Cardiac muscle cell (in vitro differentiated cells and primary cell): Measurements from ENCODE around the gene FXYD7. TPM values are rescaled to one million over a fixed set of nuclear protein-coding genes. Genes with fewer than 3 reads are reported as not detected.

Experiments used
- DNase-seq, 2 donors: peaks; one replicate each; pipeline versions ENCODE4 v3.0.0 to v3.0.0-alpha.2; 2010 to 2017; ENCODE audit warnings: low read depth in 1 of 2, low spot score in 1 of 2
- H3K27ac ChIP-seq: fragments of 200-600 bp; sonication (generic); 2 replicates; pipeline ENCODE4 v1.5.1; 2016
- H3K27me3 ChIP-seq: fragments of 200-600 bp; sonication (generic); 2 replicates; pipeline ENCODE4 v1.6.0; 2016; ENCODE audit warnings: control low read depth
- H3K36me3 ChIP-seq: fragments of 200-600 bp; sonication (generic); 2 replicates; pipeline ENCODE4 v1.5.1; 2016; ENCODE audit warnings: control low read depth
- H3K4me1 ChIP-seq: fragments of 200-600 bp; sonication (generic); 2 replicates; pipeline ENCODE4 v1.8.1; 2017; ENCODE audit warnings: low read depth, mild to moderate bottlenecking, mixed run types
- H3K4me3 ChIP-seq: fragments of 200-600 bp; sonication (generic); 2 replicates; pipeline ENCODE4 v1.5.1; 2016; ENCODE audit warnings: mild to moderate bottlenecking
- H3K9me3 ChIP-seq: fragments of 200-600 bp; sonication (generic); 2 replicates; pipeline ENCODE4 v1.5.1; 2017; ENCODE audit warnings: low read depth, mild to moderate bottlenecking, control low read depth
- polyA plus RNA-seq: library from polyadenylated mRNA; unstranded; fragments of >200 nt; fragmentation: Nextera tagmentation; extraction: Ambion mirVana; gene quantifications from 2 replicates; pipeline ENCODE4 v1.2.1, GENCODE V29; 2016
- total RNA-seq: library from RNA; depleted of rRNA; stranded (reverse); fragments of >200 nt; gene quantifications from 2 replicates; pipeline ENCODE4 v1.2.3, GENCODE V29; 2016
- TF ChIP-seq, protein P1 (sequence below): IDR thresholded peaks from 2 replicates; pipeline ENCODE4 v1.5.1; 2012; ENCODE audit warnings: low read depth, mild to moderate bottlenecking, low read length

The FXYD7 gene
- total and polyA plus RNA-seq, 2 experiments from 2014 or later: 2.6 to 3.5 TPM

DNA sequence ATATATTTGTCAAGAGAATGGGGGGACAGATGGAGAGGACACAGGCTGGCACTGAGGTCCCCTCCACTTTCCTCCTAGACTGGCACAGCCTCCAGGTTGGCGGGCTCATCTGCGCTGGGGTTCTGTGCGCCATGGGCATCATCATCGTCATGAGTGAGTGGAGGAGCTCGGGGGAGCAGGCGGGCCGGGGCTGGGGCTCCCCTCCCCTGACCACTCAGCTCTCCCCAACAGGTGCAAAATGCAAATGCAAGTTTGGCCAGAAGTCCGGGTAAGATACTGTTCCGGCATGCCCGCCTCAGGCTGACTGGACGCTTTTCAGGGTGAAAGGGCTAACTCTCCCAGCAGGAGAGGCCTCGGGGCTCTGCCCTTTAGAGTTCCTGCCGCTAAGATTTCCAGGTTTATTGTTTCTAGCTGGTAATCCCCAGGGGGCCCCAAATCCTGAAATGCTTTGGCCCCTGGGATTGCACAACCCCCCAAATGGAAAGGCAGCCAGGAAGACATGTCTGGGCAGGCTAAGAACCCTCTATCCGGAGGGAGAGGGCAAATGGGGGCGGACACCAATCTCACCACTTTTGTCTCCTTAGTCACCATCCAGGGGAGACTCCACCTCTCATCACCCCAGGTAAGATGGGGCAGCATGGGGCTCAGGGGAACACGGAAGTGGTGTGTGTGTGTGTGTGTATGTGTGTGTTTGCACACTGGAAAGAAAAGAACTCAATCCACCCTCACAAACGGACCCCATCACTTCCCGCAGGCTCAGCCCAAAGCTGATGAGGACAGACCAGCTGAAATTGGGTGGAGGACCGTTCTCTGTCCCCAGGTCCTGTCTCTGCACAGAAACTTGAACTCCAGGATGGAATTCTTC is 20.1 kb upstream of the FXYD7 start:
- Histone ChIP-seq H3K36me3 (no peaks in the 10 kb centered on the region), H3K9me3 (no peaks in the 10 kb centered on the region), H3K27ac (no peak overlapping the region), H3K4me1 (no peaks in the 10 kb centered on the region), H3K4me3 (no peak overlapping the region), H3K27me3 (no peaks in the 10 kb centered on the region)
- TF ChIP-seq, protein P1, sequence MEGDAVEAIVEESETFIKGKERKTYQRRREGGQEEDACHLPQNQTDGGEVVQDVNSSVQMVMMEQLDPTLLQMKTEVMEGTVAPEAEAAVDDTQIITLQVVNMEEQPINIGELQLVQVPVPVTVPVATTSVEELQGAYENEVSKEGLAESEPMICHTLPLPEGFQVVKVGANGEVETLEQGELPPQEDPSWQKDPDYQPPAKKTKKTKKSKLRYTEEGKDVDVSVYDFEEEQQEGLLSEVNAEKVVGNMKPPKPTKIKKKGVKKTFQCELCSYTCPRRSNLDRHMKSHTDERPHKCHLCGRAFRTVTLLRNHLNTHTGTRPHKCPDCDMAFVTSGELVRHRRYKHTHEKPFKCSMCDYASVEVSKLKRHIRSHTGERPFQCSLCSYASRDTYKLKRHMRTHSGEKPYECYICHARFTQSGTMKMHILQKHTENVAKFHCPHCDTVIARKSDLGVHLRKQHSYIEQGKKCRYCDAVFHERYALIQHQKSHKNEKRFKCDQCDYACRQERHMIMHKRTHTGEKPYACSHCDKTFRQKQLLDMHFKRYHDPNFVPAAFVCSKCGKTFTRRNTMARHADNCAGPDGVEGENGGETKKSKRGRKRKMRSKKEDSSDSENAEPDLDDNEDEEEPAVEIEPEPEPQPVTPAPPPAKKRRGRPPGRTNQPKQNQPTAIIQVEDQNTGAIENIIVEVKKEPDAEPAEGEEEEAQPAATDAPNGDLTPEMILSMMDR: no peak
- no peak for DNase-seq

DNA sequence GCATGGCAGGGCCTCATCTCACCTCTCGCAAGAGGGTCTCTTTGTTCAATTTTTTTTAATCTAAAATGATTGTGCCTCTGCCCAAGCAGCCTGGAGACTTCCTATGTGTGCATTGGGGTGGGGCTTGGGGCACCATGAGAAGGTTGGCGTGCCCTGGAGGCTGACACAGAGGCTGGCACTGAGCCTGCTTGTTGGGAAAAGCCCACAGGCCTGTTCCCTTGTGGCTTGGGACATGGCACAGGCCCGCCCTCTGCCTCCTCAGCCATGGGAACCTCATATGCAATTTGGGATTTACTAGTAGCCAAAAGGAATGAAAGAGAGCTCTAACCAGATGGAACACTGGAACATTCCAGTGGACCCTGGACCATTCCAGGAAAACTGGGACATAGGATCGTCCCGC is 19.5 kb upstream of the FXYD7 start:
- Histone ChIP-seq H3K9me3 (no peaks in the 10 kb centered on the region), H3K27ac (no peak overlapping the region), H3K27me3 (no peaks in the 10 kb centered on the region), H3K36me3 (no peaks in the 10 kb centered on the region), H3K4me1 (no peaks in the 10 kb centered on the region), H3K4me3 (no peak overlapping the region)
- DNase-seq: no peak
- TF ChIP-seq, protein P1: no peak

DNA sequence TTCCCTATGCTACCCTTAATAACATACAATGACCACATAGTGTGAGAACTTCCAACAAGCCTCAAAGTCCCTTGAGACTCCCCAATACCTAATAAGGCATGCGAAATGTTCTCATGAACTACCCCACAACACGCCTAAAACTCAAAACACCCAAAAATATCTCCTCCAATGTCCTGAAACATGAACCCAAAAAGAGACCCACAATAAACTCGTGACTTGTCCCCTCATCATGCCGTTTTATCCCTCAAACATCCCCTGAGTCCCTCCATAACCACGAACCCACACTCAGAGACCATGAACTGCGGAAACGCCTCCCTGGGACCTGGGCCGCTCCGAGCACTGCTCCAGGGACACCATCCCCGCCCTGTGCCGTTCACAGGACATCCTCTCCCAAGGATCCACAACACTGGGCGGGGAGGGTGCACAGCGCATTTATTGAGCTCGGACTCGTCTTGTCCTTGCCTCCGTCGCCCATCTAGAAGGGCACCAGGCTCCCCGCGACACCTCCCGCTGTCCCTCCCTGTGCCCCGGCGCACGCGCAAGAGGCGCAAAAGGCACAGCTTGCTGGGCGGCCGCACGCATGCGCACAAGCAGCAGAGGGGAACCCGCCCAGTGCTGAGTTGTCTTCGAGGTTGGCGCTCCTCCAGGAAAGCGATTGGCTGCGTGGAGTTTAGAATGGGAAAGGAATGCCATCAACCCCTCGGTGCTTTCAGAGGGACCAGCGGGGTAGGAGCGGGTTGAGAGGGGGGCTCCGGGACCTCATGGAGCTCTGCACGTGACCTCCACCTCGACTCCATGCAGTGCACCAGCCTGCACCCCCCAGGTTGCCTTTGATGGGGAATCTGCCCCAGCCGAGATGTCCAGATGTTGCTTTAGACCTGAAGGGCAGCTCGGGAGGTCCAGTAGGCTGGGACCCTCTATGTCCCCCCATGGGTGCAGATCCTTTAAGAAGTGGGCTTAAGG is 18.7 kb upstream of the FXYD7 start:
- Histone ChIP-seq H3K4me3 (no peak overlapping the region), H3K27ac (no peak overlapping the region), H3K27me3 (no peaks in the 10 kb centered on the region), H3K36me3 (no peaks in the 10 kb centered on the region), H3K9me3 (no peaks in the 10 kb centered on the region), H3K4me1 (no peaks in the 10 kb centered on the region)
- DNase-seq: peak in 1 of 2 donors; percentile 94
- TF ChIP-seq, protein P1: no peak

DNA sequence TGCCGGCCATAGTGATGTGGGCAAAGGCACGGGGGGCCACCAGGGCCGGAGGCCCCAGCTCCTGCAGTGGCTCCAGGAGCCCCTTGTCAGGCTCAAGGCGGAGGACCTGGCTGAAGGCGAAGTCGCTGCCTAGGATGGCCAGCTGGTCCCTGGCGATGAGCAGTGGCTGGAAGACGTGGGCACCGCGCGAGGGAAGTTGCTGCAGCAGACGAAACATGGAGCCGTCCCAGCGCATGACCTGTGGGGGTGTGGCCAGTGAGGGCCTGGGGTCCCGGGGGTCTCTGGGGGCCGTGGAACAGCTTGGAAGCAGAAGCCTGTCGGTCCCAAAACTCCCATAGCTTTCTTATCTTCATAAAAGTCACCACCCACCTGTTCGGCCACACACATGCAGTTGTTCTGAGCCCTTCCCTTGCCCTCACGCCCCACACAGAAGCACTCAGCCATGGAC is 17.8 kb upstream of the FXYD7 start:
- Histone ChIP-seq H3K27me3 (no peaks in the 10 kb centered on the region), H3K36me3 (no peaks in the 10 kb centered on the region), H3K27ac (no peak overlapping the region), H3K4me3 (no peak overlapping the region), H3K9me3 (no peaks in the 10 kb centered on the region), H3K4me1 (no peaks in the 10 kb centered on the region)
- TF ChIP-seq, protein P1: no peak
- DNase-seq: no peak

DNA sequence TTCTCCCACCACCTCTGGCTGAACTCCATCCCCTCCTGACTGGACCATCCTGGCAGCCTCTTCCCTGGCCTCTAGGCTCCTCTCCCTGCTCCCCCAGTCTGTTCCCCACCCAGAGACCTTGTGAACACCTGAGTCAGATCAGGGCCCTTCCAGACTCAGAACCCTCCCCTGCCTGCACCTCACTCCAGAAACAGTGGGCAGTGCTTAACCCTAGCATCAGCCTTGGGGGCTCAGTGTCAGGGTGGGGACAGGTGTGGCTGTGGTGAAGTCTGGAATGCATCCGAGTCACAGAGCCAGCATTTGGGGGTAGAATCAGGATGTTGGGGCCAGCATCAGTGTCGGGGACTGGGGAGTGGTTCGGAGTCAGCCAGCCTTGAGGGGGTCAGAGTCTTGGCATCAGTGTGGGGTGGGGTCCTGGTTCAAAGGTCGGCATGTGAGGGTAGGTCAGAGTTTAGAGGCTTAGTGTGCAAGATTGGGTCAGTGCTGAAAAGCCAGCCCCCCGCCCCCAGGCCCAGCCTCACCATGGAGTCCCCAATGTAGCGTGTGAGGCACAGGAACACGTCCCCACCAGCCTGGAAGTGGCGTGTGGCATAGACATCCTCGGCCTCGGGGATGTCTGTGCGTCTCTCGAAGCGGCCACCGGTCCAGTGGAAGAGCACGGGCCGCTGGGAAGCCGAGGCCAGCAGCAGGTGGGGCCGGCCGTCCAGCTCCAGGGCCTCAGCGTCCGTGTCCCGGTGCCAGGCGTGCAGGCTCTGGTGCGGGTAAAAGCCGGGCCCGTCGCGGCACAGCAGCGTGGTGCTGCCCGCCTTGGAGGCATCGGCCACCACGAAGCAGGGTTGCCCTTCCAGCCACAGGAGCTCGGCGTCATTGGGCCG is 17.1 kb upstream of the FXYD7 start:
- Histone ChIP-seq H3K27me3 (no peaks in the 10 kb centered on the region), H3K4me1 (no peaks in the 10 kb centered on the region), H3K9me3 (no peaks in the 10 kb centered on the region), H3K27ac (no peak overlapping the region), H3K4me3 (no peak overlapping the region), H3K36me3 (no peaks in the 10 kb centered on the region)
- TF ChIP-seq, protein P1: no peak
- DNase-seq: no peak
